Measurements from ENCODE around the gene CDT1. TPM values are rescaled to one million over a fixed set of nuclear protein-coding genes. Genes with fewer than 3 reads are reported as not detected.
A peak's percentile ranks its signal among the peaks of the same experiment; 100 is the strongest.

CDT1 gene
- total and polyA plus RNA-seq, 9 donors = 0.18 to 3.2 (median 0.95) TPM; not detected in 1

- WGBS, 3 donors = 22 to 38% (median 30%) methylated on average over 33 to 35 of the region's 35 CpGs
- Histone ChIP-seq H3K27ac (no peak overlapping the region), H3K9me3 (no peaks in the 10 kb centered on the region), H3K4me1 (ENCODE audit: insufficient read depth) (no peaks in the 10 kb centered on the region), H3K27me3 (no peaks in the 10 kb centered on the region), H3K36me3 (no peaks in the 10 kb centered on the region), H3K4me3 (no peak overlapping the region)
- intact Hi-C loops (cut with DNase I) = no loop called here
- DNase-seq = peak in 1 of 5 donors; percentile 10
- TF ChIP-seq EP300 (IDR thresholded peaks at IDR 0.05) (no peak), POLR2A (IDR thresholded peaks at IDR 0.05) (no peak), CTCF (IDR thresholded peaks at IDR 0.05) (no peak)
These were observed 10.2 kb upstream of the CDT1 start for GRCh38 chr16:88793251-88793954.

GRCh38 chr16:88796278-88796677 is 7.3 kb upstream of the CDT1 start:
- Histone ChIP-seq H3K27ac (no peak overlapping the region), H3K9me3 (no peaks in the 10 kb centered on the region), H3K36me3 (no peaks in the 10 kb centered on the region), H3K27me3 (no peaks in the 10 kb centered on the region), H3K4me3 (no peak overlapping the region), H3K4me1 (ENCODE audit: insufficient read depth) (no peaks in the 10 kb centered on the region)
- DNase-seq = no peak
- WGBS, 3 donors = 52 to 69% (median 59%) methylated on average over 4 of the region's 4 CpGs
- intact Hi-C loops (cut with DNase I) = no loop called here
- TF ChIP-seq EP300 (IDR thresholded peaks at IDR 0.05) = no peak
- no peak for TF ChIP-seq POLR2A (IDR thresholded peaks at IDR 0.05)
- no peak for TF ChIP-seq CTCF (IDR thresholded peaks at IDR 0.05)

DNA sequence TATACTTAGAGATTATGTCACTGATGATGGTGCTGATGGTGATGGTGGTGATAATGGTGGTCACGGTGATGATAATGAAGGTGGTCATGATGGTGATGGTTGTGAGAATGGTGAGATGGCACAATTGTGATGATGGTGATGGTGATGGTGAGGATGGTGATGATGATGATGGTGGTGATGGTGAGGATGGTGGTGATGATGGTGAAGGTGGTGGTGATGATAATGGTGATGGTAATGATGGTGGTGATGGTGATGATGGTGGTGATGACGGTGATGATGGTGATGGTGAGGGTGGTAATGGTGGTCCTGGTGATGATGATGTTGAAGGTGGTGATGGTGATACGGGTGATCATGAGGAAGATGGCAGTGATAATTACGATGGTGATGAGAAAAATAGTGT is 5.5 kb upstream of the CDT1 start:
- Histone ChIP-seq H3K4me3 (no peak overlapping the region), H3K27ac (no peak overlapping the region), H3K4me1 (ENCODE audit: insufficient read depth) (no peaks in the 10 kb centered on the region), H3K9me3 (no peaks in the 10 kb centered on the region), H3K36me3 (no peaks in the 10 kb centered on the region), H3K27me3 (no peaks in the 10 kb centered on the region)
- DNase-seq = no peak
- TF ChIP-seq EP300 (IDR thresholded peaks at IDR 0.05) (no peak), POLR2A (IDR thresholded peaks at IDR 0.05) (no peak), CTCF (IDR thresholded peaks at IDR 0.05) (no peak)
- intact Hi-C loops (cut with DNase I) = no loop called here
- 86 to 98% (median 89%) methylated on average over 4 of the region's 4 CpGs for WGBS, 3 donors

DNA sequence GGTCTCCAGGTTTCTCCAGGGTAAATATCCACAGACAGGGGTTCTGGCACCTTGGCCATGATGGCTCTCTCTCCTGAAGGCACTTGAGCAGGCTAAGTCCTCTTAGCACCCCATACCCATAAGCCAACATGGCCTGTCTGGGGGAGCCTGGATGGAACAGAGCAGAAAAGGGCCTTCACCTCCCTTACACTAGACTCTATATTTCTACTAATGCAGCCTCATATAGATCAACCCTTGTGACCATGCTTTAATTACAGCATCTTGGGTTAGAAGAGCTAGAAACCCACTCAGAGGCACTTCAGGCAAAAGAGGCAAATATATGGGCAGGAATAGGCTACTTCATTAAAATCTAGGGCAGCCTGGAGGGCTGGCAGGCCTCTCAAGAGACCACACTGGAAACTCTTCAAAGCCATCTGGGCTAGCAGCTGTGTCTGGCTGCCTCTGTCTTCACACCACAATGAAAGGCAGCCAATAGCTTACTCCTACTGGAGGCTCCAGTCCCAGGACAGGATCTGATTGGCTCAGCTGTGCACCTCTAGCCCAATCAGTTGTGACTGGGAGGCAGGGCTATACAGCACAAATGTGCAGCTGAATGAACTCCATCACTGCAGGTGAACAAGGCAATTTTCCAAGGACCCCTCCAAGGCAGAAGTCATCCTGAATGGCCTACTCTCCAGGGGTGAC is 4.7 kb upstream of the CDT1 start:
- Histone ChIP-seq H3K4me1 (ENCODE audit: insufficient read depth) (no peaks in the 10 kb centered on the region), H3K27ac (no peak overlapping the region), H3K36me3 (no peaks in the 10 kb centered on the region), H3K27me3 (no peaks in the 10 kb centered on the region), H3K9me3 (no peaks in the 10 kb centered on the region), H3K4me3 (no peak overlapping the region)
- TF ChIP-seq POLR2A (IDR thresholded peaks at IDR 0.05) (no peak), CTCF (IDR thresholded peaks at IDR 0.05) (no peak), EP300 (IDR thresholded peaks at IDR 0.05) (no peak)
- no peak for DNase-seq
- intact Hi-C loops (cut with DNase I) = no loop called here

Data from ovary (tissue), 9 donors.